ENCODE measurements around the gene PPP1R3F.
"Not testable (repeated sequence)": the region's sequence is repeated elsewhere in the genome, so short reads cannot be mapped to it uniquely, and the experiment has no call there.

Gene PPP1R3F

DNA sequence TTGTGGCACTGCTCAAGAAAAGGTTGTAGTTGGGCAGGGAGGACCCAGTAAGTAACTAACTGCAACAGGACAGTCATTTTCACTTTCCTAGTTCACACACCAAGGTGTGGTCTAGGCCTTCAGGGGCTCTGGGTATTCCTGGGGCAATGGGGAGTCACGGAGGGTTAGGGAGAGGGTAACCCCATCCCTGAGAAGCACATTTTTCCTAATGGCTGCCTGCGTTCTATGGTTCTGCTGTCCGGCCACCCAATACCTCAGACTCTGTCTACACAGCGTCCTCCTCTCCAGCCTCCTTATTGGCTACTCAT lies 937 bp upstream of the PPP1R3F start:
- in situ Hi-C loops (cut with MboI; ENCODE audit: low pct_unique_long_range_greater_than_20kb, low sequenced_read_pairs) = no loop called here
- DNase-seq = no peak

DNA sequence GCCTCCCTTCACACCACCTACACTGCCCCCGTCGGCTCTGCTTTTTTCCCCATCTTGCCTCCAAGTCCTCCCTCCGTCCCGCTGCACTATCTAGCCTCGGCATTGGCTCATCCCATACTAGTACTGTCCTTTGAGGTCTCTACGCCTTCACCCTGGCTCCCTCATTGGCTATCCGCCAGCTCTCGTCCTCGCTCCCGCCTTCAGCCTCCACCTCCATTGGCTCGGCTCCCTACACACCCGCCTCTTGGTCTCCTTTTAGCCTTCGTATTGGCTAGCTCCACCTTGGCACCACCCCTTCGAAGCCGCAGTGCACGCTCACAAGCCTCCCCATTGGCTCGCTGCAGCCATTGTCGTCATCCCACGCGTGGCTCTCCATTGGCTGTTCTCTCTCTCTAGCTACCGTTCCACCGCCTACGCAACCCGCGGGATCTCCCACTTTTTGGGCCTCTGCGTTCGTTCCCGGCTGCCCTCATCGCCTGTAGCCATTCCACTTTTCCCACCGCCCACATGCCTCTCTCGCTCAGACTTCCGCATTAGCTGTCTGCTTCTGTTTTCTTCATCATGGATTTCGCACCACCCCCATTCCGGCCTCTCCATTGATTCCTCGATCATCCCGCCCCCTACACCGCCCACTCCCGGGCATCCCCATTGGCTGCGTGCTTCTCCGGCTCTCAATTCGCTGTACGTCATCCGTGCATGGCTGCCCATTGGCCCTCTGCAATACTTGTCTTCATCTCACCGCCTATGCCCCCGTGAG lies 405 bp upstream of the PPP1R3F start:
- DNase-seq = peak; percentile 100
- in situ Hi-C loops (cut with MboI; ENCODE audit: low pct_unique_long_range_greater_than_20kb, low sequenced_read_pairs) = no loop called here

DNA sequence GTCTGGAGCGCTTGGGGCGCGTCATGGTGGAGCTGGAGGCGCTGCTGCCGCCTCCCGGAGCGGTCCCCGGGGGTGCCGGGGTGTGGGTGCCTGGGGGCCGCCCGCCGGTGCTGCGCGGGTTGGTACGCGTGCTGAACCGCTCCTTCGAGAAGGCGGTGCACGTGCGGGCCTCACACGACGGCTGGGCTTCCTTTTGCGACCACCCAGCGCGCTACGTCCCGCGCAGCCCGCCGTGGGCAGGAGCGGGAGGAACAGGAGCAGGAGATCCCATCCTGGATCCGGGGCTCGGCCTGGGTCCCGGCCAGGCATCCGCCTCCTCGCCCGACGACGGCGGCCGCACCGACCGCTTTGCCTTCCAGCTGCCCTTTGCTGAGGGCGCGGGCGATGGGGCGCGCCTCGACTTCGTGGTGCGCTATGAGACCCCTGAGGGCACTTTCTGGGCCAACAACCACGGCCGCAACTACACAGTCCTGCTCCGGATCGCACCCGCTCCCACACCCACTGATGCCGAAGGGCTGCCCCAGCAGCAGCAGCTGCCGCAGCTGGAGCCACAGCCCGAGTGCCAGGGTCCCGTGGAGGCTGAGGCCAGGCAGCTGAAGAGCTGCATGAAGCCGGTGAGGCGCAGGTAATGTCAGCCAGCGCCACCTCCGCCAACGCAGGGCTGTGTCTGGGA lies 792 bp downstream of the PPP1R3F start:
- no peak for DNase-seq
- in situ Hi-C loops (cut with MboI; ENCODE audit: low pct_unique_long_range_greater_than_20kb, low sequenced_read_pairs) = no loop called here

DNA sequence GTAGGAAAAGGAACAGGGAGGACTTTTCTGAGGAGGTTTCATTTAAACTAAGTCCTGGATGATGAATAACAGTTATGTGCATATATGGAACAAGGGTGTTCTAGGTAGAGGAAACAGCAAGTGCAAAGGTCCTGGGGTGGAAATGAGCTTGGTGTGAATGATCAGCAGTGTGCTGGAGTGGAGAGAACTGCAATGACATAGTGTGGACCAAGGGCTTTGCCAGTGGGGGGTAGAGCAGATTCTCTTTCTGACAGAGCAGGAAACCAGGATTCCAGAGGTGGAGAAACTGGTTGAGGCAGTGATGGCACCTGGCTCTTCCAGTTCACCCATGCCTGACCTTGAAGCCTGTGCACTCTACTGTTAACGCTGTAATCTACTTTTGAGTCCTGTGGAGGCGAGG lies 1.7 kb downstream of the PPP1R3F start:
- in situ Hi-C loops (cut with MboI; ENCODE audit: low pct_unique_long_range_greater_than_20kb, low sequenced_read_pairs) = no loop called here
- no peak for DNase-seq

DNA sequence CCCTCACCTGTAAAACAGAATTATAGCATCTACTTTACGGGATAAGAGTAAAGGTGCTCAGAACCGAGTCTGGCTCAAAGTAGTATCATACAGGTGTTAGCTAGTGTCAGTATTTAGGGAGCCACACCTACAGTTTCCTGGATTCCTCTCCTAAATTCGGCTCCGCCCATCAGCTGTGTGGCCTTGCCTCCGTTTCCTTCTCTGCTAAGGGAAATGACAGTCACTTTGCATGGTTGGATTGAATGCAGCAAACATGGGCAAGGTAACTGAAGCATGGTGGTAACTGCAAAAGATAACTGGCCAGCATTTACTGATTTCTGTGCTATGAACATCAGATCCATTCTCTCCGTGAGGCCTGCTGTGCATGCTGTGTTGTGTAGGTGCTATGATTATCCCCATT lies 2.8 kb downstream of the PPP1R3F start:
- no peak for DNase-seq
- in situ Hi-C loops (cut with MboI; ENCODE audit: low pct_unique_long_range_greater_than_20kb, low sequenced_read_pairs) = no loop called here

DNA sequence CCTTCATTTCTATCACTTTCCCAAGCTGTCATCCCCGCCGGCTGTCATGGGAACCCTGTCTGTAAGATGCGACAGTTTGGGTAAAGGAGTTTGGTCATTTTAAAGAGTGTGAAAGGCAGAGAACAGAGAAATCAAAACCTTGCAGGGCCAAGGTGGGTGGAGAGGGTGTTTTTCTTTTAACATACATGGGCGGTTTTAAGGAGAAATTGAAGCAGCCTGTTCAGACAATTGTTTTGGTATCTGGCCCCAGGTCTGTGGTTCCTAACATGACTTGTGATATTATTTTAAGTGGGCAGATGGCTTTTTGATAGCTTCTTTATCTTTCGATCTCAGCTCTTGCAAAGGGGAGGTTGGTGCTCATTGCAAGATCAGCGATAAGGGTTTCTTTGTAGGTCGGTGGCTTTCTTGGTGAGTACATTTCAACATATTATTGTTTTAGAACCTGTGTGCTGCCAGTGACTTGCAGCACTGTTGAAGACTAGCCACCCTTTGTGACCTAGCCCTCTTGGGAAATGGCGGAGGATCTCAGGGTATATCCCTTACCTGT lies 3.7 kb downstream of the PPP1R3F start:
- DNase-seq = peak; percentile 45
- in situ Hi-C loops (cut with MboI; ENCODE audit: low pct_unique_long_range_greater_than_20kb, low sequenced_read_pairs) = no loop called here

DNA sequence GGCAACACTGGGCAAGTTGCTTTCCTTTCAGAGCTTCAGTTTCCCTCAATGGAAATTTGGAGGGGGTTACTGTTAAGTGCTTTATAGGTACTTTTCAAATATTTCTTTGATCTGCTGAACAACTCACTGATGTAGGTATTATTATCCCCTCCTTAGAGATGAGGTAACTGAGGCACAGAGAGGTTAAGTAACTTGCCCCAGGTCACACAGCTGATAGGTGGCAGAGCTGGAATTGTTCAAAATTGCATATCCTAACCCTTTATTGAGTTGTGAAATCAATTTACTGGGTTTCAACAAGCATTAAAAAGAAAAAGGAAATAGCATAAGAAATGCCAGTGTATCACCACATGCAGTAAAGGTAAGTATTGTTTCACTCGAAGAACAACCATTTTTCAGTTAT lies 6.6 kb downstream of the PPP1R3F start:
- in situ Hi-C loops (cut with MboI; ENCODE audit: low pct_unique_long_range_greater_than_20kb, low sequenced_read_pairs) = no loop called here
- DNase-seq = no peak

DNA sequence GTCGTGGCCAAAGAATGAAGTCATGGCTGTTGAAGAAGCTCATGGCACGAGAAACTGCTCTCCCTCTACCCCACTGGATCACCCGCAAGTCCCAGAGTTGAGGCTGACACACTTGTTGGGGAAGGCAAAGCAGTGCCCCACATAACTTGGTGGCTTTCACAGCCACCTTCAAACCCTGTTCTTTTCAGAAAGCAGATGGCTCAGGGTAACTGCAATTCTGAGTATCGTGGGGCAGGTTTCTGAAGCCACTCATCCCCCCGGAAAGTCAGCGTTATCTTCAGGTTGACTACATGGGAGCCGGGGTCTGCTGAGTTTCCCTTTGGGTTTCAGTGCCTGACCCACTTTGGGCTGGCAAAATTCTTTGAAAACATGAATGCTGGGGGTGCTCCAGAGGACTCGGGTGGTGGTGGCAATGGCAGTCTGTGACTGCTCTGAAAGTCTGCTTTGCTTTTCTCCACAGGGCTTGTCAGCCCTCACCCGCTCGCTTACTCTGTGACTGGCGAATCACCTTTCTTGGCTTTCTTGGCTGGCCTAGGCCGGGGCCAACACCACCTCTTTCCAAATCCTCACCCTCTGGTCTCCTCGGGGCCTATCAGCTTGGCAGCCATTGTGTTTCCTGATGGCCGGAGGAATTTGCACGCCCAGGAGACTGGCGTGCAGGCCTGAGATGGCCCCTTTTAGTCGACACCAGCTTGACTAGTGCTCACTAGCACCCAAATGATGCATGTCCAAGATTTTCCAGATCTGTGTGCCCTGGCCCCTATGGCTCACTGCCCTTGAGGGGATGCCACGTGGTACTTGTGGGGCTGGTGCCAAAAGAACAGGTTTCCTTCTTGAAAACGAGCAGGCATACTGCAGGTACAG lies 7.3 kb downstream of the PPP1R3F start:
- in situ Hi-C loops (cut with MboI; ENCODE audit: low pct_unique_long_range_greater_than_20kb, low sequenced_read_pairs) = no loop called here
- DNase-seq = no peak

DNA sequence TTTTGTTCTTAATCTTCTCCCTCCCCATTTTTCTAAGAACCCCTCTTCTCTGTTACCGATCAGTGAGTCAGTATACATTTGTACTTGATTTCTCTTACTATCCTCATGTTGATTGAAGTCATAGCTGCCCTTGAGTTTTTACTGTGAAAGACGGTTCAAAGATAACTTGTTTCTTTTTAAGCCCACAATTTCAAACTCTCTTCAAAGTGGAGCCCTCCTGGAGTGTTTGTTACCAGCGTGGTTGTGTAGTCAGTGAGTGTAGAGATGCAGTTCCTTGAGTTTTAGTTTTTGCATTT lies 7.9 kb downstream of the PPP1R3F start:
- no peak for DNase-seq
- in situ Hi-C loops (cut with MboI; ENCODE audit: low pct_unique_long_range_greater_than_20kb, low sequenced_read_pairs) = no loop called here

DNA sequence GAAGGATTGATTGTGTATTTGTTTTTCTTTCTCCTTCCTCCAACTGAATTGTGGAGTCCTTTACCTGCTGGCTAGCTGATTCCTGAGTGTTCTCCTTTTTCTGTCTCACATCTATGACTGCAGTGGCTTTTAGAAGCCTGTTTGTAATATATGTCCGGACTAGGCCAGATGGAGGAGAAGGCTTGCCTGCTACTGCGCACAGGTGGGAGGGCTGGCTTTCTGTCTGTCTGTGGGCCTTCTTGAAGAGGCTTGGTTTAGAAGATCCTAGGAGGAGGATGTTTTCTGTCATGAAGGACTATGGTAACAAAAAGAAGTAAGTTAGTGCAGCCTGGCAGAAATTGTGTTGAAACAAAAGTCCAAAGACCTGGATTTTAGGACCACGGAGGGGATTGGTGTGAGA lies 8.5 kb downstream of the PPP1R3F start:
- no peak for DNase-seq
- in situ Hi-C loops (cut with MboI; ENCODE audit: low pct_unique_long_range_greater_than_20kb, low sequenced_read_pairs) = no loop called here

DNA sequence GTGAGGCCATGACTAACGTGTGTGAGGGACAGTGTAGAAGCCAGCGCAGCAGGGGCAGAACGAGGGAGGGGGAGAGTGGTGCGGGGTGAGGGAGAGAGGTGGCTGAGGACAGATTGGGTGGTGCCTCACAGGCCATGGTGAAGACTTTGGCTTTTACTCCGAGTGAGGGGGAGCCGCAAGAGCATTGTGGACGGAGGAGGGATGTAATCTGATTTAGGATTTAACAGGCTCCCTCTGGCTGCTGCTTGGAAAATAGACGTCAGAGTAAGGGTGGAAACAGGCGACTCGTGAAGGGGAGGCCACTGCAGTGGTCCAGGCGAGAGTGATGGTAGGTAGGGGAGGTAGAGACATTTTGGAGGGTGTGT lies 13.0 kb downstream of the PPP1R3F start:
- in situ Hi-C loops (cut with MboI; ENCODE audit: low pct_unique_long_range_greater_than_20kb, low sequenced_read_pairs) = no loop called here

DNA sequence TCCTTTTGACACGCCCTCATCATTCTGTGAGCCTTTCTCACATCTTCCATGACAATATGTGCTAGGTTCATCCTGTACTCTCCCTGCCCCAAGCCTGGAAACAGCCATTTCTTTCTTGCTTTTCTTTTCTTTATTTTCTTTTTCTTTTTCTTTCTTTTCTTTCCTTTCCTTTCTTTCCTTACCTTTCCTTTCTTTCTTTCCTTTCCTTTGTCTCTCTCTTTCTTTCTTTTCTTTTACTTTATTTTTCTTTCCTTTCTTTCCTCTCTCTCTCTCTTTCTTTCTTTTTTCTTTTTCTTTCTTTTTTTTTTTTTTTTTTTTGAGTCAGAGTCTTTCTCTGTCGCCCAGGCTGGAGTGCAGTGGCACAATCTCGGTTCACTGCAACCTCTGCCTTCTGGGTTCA lies 14.6 kb downstream of the PPP1R3F start:
- in situ Hi-C loops (cut with MboI; ENCODE audit: low pct_unique_long_range_greater_than_20kb, low sequenced_read_pairs) = no loop called here
- no peak for DNase-seq

More for the DNA sequence above, 13.0 kb downstream of the PPP1R3F start:
- DNase-seq = no peak

DNA sequence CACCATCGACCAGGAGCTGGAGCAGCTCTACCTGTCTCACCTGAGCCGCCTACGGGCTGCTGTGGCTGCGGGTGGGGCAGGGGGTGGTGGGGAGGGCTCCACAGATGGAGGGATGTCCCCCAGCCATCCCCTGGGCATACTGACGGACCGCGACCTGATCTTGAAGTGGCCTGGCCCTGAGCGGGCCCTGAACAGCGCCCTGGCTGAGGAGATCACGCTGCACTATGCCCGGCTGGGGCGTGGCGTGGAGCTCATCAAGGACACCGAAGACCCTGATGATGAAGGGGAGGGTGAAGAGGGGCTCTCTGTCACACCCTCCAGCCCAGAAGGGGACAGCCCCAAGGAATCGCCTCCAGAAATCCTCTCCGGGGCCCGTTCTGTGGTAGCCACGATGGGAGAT lies 16.5 kb downstream of the PPP1R3F start:
- DNase-seq = no peak
- in situ Hi-C loops (cut with MboI; ENCODE audit: low pct_unique_long_range_greater_than_20kb, low sequenced_read_pairs) = no loop called here

DNA sequence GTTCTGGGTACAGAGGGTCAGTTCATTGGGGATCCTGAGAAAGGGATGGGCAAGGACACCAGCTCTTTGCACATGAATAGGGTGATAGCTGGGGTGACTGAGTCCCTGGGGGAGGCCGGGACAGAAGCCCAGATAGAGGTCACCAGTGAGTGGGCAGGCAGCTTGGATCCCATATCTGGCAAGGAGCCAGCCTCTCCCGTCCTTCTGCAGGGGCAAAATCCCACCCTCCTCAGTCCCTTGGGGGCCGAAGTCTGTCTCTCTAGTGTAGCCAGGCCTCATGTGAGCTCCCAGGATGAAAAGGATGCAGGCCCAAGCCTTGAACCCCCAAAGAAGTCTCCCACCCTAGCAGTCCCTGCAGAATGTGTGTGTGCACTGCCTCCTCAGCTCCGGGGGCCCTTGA lies 17.0 kb downstream of the PPP1R3F start:
- in situ Hi-C loops (cut with MboI; ENCODE audit: low pct_unique_long_range_greater_than_20kb, low sequenced_read_pairs) = no loop called here
- DNase-seq = no peak

DNA sequence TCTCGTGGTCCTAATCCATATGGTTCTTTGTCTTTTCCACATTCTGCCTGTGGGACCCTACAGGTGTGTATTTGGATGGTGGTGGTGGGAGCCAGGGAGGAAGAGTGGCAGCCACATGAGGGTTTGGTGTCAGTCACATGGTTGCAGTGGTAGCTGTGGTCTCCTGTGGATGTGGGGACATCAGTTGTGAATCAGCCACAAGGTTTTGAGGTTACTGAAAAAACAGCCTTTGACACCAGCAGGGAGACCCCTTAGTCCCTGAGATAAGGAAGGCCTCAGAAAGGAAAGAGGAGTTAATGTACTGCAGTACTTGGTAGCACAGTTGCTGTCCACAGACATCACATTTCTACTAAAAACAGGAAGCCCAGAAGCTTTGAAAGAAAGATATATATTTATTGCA lies 18.1 kb downstream of the PPP1R3F start:
- no peak for DNase-seq
- in situ Hi-C loops (cut with MboI; ENCODE audit: low pct_unique_long_range_greater_than_20kb, low sequenced_read_pairs) = no loop called here

DNA sequence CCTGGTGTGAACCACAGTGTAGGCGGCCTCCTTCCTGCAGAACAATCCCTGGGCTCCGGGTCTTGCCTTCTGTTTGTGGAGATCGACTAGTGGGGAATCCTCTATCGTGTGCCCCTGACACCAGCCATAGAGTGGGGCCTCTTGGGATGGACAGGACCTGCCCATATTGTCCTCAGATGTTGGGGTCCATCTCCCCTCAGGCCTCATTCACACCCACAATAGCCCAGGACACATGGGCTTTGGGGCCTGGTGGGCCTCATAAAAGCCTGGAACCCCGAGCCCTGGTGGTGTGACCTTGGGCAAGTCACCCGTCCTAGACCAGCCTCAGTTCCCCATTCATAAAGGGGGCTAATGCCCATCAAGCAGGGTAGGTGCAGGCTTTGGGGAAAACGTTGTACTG lies 20.6 kb downstream of the PPP1R3F start:
- in situ Hi-C loops (cut with MboI; ENCODE audit: low pct_unique_long_range_greater_than_20kb, low sequenced_read_pairs) = no loop called here
- no peak for DNase-seq

DNA sequence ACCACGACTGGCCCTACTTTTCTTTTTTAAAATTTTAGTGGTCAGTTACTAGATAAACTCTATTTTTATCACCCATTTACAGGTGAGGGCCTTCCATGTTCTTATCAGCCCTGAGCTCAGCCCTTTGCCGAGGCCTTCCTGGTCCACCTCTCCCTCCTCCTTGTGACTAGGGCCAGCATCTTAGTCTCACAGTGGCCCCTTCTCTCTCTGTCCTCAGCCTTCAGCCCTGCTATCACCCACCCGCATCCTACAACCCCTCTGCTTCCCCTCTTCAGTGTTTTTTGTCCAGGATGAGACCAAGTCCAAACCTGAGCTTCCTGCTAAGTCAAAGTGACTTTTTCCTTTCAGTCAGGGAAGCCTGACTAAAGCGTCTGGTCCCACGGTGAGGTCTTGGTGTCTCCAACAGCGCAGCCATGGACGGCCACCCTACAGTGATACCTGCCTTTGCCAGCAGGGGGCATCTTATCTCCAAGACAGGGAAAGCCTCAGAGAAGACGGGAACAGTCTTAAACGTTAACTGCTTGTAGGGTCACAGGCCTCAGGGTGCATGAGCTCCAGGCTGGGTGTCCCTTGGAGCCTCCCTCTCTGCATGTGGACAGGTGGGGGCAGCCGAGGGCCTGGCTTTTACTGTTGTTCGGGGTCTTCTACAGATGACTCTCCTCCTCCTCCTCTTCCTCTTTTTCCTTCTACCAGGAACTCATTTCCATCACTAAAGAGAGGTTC lies 22.2 kb downstream of the PPP1R3F start:
- DNase-seq = peak; percentile 75
- in situ Hi-C loops (cut with MboI; ENCODE audit: low pct_unique_long_range_greater_than_20kb, low sequenced_read_pairs) = no loop called here

DNA sequence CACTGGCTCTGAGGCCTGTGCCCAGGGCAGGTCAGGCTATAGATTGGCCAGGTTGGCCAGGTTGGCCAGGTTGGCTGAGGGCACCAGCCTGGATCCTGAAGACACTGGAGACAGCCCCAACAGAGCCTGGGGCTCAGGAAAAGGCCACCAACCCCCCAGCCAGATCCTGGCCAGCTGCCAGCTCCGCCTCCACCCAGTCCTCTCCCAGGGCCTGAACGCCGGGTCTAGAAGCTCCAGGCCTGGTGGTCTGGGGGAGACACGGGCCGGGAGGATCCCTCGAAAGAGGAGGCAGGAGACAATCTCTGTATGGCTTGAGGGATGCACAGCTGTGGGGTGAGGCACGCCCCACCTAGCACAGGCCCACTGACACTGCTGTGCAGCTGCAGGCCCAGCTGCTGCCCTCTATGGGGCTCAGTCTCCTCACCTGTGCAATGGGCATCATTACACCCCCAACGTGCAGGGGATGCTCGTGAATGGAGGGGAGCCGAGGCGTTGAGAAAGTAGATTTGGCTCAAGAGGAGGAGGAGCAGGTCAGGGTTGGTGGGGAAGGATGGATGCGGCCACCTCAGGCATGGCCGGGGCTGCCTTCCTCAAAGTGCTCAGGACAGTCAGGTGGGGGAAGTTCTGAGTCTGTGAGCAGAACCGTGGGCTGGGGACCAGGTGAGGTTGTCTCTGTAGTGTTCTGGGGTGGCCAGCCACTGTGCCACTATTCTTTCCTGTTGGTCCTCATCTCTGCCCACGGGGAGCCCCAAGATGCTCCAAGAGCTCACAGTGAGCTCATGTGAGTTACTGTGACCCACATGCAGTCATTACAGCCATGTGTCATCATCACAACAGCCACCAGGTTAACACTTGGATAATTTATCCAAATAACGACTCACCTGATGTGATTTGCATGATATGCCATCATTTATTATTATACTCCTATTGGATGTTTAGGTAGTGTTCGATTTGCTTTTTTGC lies 23.1 kb downstream of the PPP1R3F start:
- no peak for DNase-seq
- in situ Hi-C loops (cut with MboI; ENCODE audit: low pct_unique_long_range_greater_than_20kb, low sequenced_read_pairs) = no loop called here

DNA sequence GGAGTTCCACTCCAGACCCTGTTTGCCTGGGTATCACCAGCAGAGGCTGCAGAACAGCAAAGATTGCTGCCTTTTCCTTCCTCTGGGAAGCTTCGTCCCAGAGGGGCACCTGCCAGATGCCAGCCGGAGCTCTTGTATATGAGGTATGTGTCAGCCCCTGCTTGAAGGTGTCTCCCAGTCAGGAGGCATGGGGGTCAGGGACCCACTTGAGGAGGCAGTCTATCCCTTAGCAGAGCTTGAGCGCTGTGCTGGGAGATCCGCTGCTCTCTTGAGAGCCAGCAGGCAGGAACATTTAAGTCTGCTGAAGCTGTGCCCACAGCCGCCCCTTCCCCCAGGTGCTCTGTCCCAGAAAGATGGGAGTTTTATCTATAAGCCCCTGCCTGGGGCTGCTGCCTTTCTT lies 29.7 kb downstream of the PPP1R3F start:
- in situ Hi-C loops (cut with MboI; ENCODE audit: low pct_unique_long_range_greater_than_20kb, low sequenced_read_pairs); DNase-seq: not testable (repeated sequence)
